Measurements from ENCODE around the gene ACTR6.
A peak's percentile ranks its signal among the peaks of the same experiment; 100 is the strongest.
"Not testable (repeated sequence)": the region's sequence is repeated elsewhere in the genome, so short reads cannot be mapped to it uniquely, and the experiment has no call there.

ACTR6 gene

GRCh38 chr12:100185361-100185894 lies 15.2 kb upstream of the ACTR6 start:
- no peak for DNase-seq

GRCh38 chr12:100186071-100186470 lies 14.5 kb upstream of the ACTR6 start:
- no peak for DNase-seq

DNA sequence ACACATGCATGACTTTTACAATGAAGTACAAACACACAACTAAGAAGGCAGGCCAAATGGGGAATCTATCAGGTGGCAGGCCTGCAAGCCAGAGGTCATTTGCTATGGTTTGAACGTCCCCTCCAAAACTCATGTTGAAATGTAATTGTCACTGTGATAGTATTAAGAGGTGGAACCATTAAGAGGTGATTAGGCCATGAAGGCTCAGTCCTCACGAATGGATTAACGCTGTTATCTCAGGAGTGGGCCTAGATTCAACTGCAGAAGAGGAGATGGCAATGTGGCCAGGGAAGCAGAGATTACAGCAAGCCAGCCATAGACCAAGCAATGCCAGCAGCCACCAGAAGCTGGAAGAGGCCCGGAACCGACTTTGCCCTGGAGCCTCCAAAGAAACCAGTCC lies 13.5 kb upstream of the ACTR6 start:
- no peak for DNase-seq

GRCh38 chr12:100187857-100188519 lies 12.6 kb upstream of the ACTR6 start:
- DNase-seq: no peak

GRCh38 chr12:100188888-100189635 lies 11.6 kb upstream of the ACTR6 start:
- DNase-seq: not testable (repeated sequence)

- DNase-seq: no peak
These were observed 10.8 kb upstream of the ACTR6 start for GRCh38 chr12:100189636-100190394.

- DNase-seq: no peak
These were observed 7.5 kb upstream of the ACTR6 start for GRCh38 chr12:100193085-100193484.

DNA sequence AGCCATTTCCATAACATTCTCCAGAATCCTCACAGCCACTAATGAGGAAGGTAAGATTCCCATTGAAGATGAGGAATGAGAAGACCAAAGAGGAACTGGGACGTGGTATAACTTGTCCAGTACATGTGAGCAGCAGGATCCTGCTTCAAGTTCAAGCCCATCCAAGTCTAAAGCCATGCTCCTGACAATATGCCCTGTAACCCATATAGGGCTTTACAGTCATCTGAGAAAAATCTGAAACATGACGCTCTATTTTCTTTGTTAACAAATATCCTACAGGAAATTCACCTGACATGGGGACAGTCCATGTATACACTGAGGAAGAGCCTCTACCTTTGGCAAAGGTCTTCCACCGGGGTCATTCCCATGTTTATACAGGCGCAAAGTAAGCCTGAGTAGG lies 3.1 kb upstream of the ACTR6 start:
- DNase-seq: no peak

- no peak for DNase-seq
These were observed 1.6 kb upstream of the ACTR6 start for GRCh38 chr12:100199023-100199346.

- peak; percentile 86 for DNase-seq
These were observed 1.1 kb upstream of the ACTR6 start for GRCh38 chr12:100199347-100200149.

DNA sequence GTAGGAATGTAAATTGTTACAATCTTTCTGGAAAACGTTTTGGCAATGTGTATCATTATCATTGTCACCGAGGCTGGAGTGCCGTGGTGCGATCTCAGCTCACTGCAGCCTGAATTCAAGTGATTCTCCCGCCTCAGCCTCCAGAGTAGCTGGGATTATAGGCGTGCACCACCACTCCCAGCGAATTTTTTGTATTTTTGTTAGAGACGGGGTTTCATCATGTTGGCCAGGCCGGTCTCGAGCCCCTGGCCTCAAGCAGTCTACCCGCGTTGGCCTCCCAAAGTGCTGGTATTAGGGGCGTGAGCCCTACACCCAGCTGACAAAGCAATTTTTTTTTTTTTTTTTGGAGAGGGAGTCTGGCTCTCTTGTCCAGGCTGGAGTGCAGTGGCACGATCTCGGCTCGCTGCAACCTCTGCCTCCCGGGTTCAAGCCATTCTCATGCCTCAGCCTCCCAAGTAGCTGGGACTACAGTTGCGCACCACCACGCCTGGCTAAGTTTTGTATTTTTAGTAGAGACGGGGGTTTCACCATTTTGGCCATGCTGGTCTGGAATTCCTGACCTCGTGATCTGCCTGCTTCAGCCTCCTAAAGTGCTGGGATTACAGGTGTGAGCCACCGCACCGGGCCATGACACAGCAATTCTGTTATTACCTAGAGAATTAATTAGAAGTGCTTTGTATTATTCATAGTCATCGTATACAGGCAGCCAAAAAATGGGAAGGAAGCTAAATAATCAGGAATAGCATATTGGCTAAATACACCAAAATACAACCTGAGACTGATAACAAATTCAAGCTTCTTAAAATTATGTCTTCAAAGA lies 1.2 kb downstream of the ACTR6 start:
- DNase-seq: no peak

DNA sequence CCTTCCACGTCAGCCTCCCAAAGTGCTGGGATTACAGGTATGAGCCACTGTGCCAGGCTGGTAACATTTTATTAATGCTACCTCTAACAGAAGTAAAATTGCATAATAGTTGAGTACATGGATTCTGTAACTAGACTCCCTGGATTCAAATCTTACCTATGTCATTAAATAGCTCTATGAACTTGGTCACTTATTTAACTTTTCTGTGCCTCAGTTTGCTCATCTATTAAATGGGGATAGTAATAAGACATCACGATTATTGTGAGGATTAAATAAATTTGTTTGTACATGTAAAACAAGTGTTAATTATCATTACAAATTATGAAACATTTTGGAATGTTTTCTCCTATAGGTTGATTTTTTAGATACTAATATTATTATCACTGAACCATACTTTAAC lies 6.7 kb downstream of the ACTR6 start:
- no peak for DNase-seq

DNA sequence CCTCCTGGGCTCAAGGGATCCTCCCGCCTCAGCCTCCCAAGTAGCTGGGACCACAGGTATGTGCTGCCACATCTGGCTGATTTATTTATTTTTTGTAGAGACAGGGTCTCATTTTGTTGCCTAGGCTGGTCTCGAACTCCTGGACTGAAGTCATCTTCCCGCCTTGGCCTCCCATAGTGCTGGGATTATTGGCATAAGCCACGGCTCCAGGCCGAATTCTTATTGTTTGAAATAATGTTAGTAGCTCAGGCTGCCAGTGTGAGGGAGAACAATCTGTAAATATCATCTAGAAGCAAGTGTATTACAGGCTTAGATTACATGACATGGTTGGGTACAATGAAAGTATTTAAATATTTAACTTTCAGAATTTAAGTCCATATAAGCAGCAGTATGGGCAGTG lies 8.2 kb downstream of the ACTR6 start:
- DNase-seq: no peak

DNA sequence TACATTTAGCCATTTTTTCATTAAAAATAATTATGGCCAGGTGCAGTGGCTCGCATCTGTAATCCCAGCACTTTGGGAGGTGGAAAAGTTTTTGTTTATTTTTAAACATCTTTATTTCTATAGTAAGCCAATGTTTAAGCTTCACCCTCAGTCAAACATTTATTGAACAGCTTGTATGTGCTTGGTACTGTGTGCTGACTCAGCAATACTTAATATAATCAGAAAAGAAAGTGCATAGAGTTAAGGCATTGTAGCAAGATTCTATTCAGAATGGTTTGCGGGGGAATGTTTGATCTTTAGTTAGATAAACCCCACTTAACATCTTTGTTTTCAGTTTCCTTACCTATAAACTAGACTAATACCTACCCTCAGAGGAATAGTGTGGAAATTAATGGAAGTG lies 11.1 kb downstream of the ACTR6 start:
- DNase-seq: no peak

DNA sequence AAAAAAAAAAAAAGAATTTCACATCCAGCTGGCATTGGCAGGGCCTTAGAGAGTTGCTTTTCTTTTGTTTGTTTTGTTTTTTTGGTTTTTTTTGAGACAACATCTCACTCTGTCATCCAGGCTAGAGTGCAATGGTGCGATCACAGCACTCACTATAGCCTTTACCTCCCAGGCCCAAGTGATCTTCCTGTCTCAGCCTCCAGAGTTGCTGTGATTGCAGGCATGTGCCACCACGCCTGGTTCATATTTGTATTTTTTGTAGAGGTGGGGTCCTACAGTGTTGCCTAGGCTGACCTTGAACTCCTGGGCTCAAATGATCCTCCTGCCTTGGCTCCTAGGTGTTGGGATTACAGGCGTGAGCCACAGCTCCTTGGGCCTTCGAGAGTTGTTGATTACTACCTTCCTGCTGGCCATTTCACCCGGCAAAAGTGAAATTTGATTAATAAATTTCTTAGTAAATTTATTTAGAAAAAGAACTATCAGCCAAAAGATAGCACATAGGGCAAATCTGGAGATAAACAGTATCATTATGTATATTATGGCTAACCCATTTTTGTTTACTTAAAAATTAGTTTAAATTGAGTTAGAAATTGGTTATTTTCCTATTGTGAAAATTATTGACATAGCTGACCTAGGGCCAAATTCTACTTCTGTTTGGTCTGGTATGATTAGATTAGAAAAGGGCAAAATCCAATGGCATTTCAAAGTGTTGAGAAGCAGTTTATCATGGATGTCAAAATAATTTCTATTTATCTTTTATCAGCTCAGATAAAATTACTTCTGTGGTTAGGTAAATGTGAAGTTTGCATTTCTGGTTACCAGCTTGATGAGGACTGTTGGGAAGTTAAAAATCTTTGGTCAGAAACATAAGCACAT lies 12.6 kb downstream of the ACTR6 start:
- no peak for DNase-seq

DNA sequence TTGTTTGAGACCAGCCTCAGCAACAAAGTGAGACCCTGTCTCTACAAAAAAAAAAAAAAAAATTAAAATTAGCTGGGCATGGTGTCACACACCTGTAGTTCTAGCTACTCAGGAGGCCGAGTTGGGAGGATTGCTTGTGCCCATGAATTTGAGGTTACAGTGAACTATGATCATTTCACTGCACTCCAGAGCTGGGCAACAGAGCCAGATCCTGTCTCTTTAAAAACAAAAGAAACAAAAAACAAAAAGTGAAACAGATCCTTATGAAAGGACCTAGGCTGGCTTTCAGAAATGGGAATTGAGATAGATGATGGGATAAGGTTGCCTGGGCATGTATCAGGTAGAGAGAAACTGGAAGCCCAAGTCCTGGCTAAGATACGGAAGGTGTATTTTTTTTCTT lies 13.9 kb downstream of the ACTR6 start:
- no peak for DNase-seq

DNA sequence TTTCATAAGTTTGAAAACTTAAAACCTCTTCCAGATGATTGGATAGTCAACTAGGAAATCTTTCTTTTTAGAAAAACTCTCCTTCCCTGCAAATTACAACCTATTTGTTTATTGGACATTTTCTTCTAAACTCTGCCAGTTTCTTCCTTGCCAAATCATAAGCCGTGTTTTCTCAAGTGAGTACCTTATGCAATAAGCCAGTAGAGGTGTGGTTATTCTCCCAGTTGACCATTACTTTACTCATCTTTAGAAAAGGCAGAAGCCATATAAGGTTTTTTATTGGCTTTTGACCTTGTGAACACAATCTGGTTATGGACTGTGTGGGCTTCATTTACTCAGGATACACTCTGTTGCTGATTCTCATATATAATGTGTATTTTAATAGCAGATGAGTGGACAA lies 14.6 kb downstream of the ACTR6 start:
- no peak for DNase-seq

GRCh38 chr12:100216337-100216736 lies 15.7 kb downstream of the ACTR6 start:
- no peak for DNase-seq

GRCh38 chr12:100219328-100220109 lies 18.9 kb downstream of the ACTR6 start:
- no peak for DNase-seq

DNA sequence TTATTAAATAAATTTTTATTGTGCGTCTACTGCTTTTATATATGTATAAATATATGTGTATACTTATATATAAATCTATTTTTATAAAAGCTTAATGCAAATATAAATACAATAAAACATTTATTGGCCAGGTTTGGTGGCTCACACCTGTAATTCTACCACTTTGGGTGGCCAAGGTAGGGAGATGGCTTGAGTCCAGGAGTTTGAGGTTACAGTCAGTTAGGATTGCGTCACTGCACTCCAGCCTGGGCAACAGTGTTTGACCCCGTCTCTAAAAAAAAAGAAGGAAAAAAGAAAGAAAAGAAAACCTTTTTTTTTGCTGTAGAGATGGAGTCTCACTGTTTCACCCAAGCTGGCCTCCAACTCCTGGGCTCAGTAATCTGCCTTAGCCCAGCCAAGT lies 20.9 kb downstream of the ACTR6 start:
- DNase-seq: no peak

Measured in hematopoietic multipotent progenitor cell treated with erythropoietin and hydrocortisone succinate and interleukin-3 and kit ligand, for 4 days (in vitro differentiated cells).